HG03521 (cell line): ENCODE results near the gene ADPRHL1.
"Not testable (repeated sequence)": the region's sequence is repeated elsewhere in the genome, so short reads cannot be mapped to it uniquely, and the experiment has no call there.

Experiments
- ATAC-seq: cut with Tn5 transposase; IDR thresholded peaks from one replicate; pipeline ENCODE4 v1.9.1; 2021; ENCODE audit warnings: mild to moderate bottlenecking, moderate library complexity; ENCODE audit not compliant: unreplicated experiment

Gene ADPRHL1

GRCh38 chr13:113456116-113456702 lies 2.9 kb upstream of the ADPRHL1 start:
- ATAC-seq, result no peak

GRCh38 chr13:113455384-113455783 lies 2.1 kb upstream of the ADPRHL1 start:
- ATAC-seq, result no peak

GRCh38 chr13:113454936-113455335 lies 1.6 kb upstream of the ADPRHL1 start:
- ATAC-seq, result no peak

- ATAC-seq, result no peak
Measured at GRCh38 chr13:113452466-113452865, 822 bp downstream of the ADPRHL1 start.

GRCh38 chr13:113451951-113452421 lies 1.3 kb downstream of the ADPRHL1 start:
- ATAC-seq, result no peak

- ATAC-seq, result not testable (repeated sequence)
Measured at GRCh38 chr13:113450861-113451620, 2.2 kb downstream of the ADPRHL1 start.

GRCh38 chr13:113450348-113450744 lies 2.9 kb downstream of the ADPRHL1 start:
- not testable (repeated sequence) for ATAC-seq

GRCh38 chr13:113449693-113450347 lies 3.5 kb downstream of the ADPRHL1 start:
- no peak for ATAC-seq

GRCh38 chr13:113448885-113449692 lies 4.2 kb downstream of the ADPRHL1 start:
- peak; percentile 40 for ATAC-seq

- no peak for ATAC-seq
Measured at GRCh38 chr13:113448545-113448884, 4.8 kb downstream of the ADPRHL1 start.

- no peak for ATAC-seq
Measured at GRCh38 chr13:113447596-113447995, 5.7 kb downstream of the ADPRHL1 start.

GRCh38 chr13:113446488-113446854 lies 6.8 kb downstream of the ADPRHL1 start:
- peak; percentile 9 for ATAC-seq

GRCh38 chr13:113445791-113446487 lies 7.3 kb downstream of the ADPRHL1 start:
- ATAC-seq, result peak; percentile 64

GRCh38 chr13:113443991-113444390 lies 9.3 kb downstream of the ADPRHL1 start:
- no peak for ATAC-seq

GRCh38 chr13:113442985-113443362 lies 10.3 kb downstream of the ADPRHL1 start:
- no peak for ATAC-seq

- no peak for ATAC-seq
Measured at GRCh38 chr13:113442354-113442984, 10.8 kb downstream of the ADPRHL1 start.

GRCh38 chr13:113441661-113442060 lies 11.6 kb downstream of the ADPRHL1 start:
- ATAC-seq, result no peak

- no peak for ATAC-seq
Measured at GRCh38 chr13:113437408-113438010, 15.8 kb downstream of the ADPRHL1 start.

GRCh38 chr13:113436866-113437265 lies 16.4 kb downstream of the ADPRHL1 start:
- not testable (repeated sequence) for ATAC-seq

- ATAC-seq, result not testable (repeated sequence)
Measured at GRCh38 chr13:113435907-113436306, 17.4 kb downstream of the ADPRHL1 start.
